HepG2 (cell line): ENCODE measurements around the gene INHBC. TPM values are rescaled to one million over a fixed set of nuclear protein-coding genes. Genes with fewer than 3 reads are reported as not detected.

Experiments
- BATF2 ChIP-seq: sonication (generic); formaldehyde crosslinking; IDR thresholded peaks from 2 replicates; pipeline ENCODE4 v1.8.0; 2022; ENCODE audit warnings: mild to moderate bottlenecking, missing genetic modification reagents, moderate library complexity
- FOXJ3 ChIP-seq: sonication (generic); formaldehyde crosslinking; IDR thresholded peaks from 2 replicates; pipeline ENCODE4 v1.4.0; 2020; ENCODE audit warnings: missing genetic modification reagents, mild to moderate bottlenecking, borderline replicate concordance
- PLRG1 ChIP-seq: fragments of 450-650 bp; conservative IDR thresholded peaks from 2 replicates; pipeline ENCODE4 v1.6.1; 2016
- PPARG ChIP-seq: conservative IDR thresholded peaks from 2 replicates; pipeline ENCODE4 v1.6.1; 2016; ENCODE audit warnings: missing biosample characterization, missing genetic modification reagents
- RFX5 ChIP-seq: IDR thresholded peaks from 2 replicates; pipeline ENCODE4 v1.6.1; 2011; ENCODE audit warnings: low read depth, low read length, improper control_type of control experiment
- SNAPC5 ChIP-seq: sonication (generic); formaldehyde crosslinking; IDR thresholded peaks from 2 replicates; pipeline ENCODE4 v1.8.1; 2023; ENCODE audit warnings: mild to moderate bottlenecking, missing genetic modification reagents, borderline replicate concordance
- TEF ChIP-seq: sonication (generic); formaldehyde crosslinking; IDR thresholded peaks from 2 replicates; pipeline ENCODE4 v1.5.0; 2020; ENCODE audit warnings: missing genetic modification reagents
- TFDP2 ChIP-seq: sonication (generic); formaldehyde crosslinking; IDR thresholded peaks from 2 replicates; pipeline ENCODE4 v1.4.0; 2020; ENCODE audit warnings: missing genetic modification reagents
- TRIM24 ChIP-seq: sonication (generic); formaldehyde crosslinking; IDR thresholded peaks from 2 replicates; pipeline ENCODE4 v1.8.0; 2022; ENCODE audit warnings: mild to moderate bottlenecking, missing genetic modification reagents
- ZNF10 ChIP-seq: sonication (generic); formaldehyde crosslinking; IDR thresholded peaks from 2 replicates; pipeline ENCODE4 v1.4.0; 2020; ENCODE audit warnings: mild to moderate bottlenecking, low read depth, missing genetic modification reagents, borderline replicate concordance
- ZNF331 ChIP-seq: sonication (generic); formaldehyde crosslinking; IDR thresholded peaks from 2 replicates; pipeline ENCODE4 v1.4.0; 2020; ENCODE audit warnings: missing genetic modification reagents
- ZNF362 ChIP-seq: sonication (generic); formaldehyde crosslinking; IDR thresholded peaks from 2 replicates; pipeline ENCODE4 v1.4.0; 2020; ENCODE audit warnings: missing genetic modification reagents, mild to moderate bottlenecking, borderline replicate concordance
- ZNF83 ChIP-seq: sonication (generic); formaldehyde crosslinking; IDR thresholded peaks from 2 replicates; pipeline ENCODE4 v1.4.0; 2020; ENCODE audit warnings: missing genetic modification reagents, mild to moderate bottlenecking, borderline replicate concordance
- polyA plus RNA-seq, 8 experiments: library from polyadenylated mRNA; depleted of rRNA in 3 of 8; stranded (reverse) in 7 of 8; unstranded in 1 of 8; fragments of >200 nt; fragmentation: Illumina TruSeq in 4 of 8; extraction: Trizol in 4 of 8; gene quantifications; 2 replicates each; pipeline versions ENCODE4 v1.2.1 to v1.2.3, GENCODE V29; 2011 to 2016; ENCODE audit warnings: low read depth in 4 of 8, missing spikeins in 1 of 8, mixed read lengths in 1 of 8; ENCODE audit not compliant: insufficient read depth in 1 of 8
- total RNA-seq, 5 experiments: library from RNA; depleted of rRNA; stranded (reverse); fragments of >200 nt; fragmentation: Illumina TruSeq; extraction: Trizol; gene quantifications; 2 replicates each; pipeline ENCODE4 v1.2.3, GENCODE V29; 2016; ENCODE audit warnings: low read depth in 1 of 5
- TF ChIP-seq, protein P1 (sequence below), 2 experiments: IDR thresholded peaks; 2 replicates each; pipeline ENCODE4 v1.6.1; 2011 to 2012; ENCODE audit warnings: low read length in 2 of 2, borderline replicate concordance in 1 of 2, low read depth in 1 of 2, mild to moderate bottlenecking in 1 of 2, moderate library complexity in 1 of 2
- TF ChIP-seq, protein P2 (sequence below): sonication (generic); formaldehyde crosslinking; conservative IDR thresholded peaks from 2 replicates; pipeline ENCODE4 v1.8.1; 2023; ENCODE audit warnings: missing genetic modification reagents
- TF ChIP-seq, protein P3 (sequence below): sonication (generic); formaldehyde crosslinking; IDR thresholded peaks from 2 replicates; pipeline ENCODE4 v1.5.1; 2020; ENCODE audit warnings: mild to moderate bottlenecking, missing genetic modification reagents, borderline replicate concordance

The INHBC gene
- total and polyA plus RNA-seq, 2 of the 13 experiments (the other 11 are each of a cell fraction or from before 2014, with no cell fraction given) = 1.8 to 13.8 TPM

DNA sequence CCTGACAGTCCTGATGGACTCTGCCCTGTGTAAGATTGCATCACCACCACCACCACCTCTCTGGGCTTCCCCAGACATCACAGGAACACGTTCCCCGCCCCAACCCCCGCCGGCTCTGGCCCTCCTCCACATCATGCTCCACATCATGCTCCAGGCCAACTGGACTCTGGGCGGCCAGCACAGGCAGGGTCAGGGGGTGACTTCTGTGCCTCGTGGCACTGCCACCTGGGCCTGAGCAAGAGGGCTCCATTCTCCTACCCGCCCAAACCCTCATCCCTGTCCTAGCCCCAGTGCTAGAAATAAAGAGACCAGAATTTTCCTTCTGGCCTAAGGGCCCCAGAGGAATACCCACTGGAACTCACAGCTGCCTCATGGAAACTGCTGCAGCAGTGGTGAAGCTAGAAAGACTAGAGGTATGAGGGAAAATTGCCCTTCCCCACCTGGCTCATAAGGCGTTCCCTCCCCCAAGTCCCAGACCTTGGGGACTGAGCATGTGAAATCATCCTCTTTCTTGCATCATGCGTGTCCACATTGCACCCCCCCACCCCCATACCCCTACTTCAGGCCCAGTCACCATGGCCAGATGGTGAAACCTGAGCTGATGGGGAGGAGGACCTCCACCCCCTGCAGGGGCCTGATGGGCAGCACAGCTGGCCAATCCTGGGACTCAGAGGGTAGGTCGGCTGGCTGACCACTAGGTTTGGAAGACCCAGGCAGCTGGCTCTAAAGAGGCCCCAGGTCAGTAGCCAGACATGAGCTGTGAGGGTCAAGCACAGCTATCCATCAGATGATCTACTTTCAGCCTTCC is 20.2 kb downstream of the INHBC start, which contains the start of gene INHBE (continued):
- TF ChIP-seq ZNF362 (CRISPR knock-in tag) = no peak
- TF ChIP-seq, protein P1, sequence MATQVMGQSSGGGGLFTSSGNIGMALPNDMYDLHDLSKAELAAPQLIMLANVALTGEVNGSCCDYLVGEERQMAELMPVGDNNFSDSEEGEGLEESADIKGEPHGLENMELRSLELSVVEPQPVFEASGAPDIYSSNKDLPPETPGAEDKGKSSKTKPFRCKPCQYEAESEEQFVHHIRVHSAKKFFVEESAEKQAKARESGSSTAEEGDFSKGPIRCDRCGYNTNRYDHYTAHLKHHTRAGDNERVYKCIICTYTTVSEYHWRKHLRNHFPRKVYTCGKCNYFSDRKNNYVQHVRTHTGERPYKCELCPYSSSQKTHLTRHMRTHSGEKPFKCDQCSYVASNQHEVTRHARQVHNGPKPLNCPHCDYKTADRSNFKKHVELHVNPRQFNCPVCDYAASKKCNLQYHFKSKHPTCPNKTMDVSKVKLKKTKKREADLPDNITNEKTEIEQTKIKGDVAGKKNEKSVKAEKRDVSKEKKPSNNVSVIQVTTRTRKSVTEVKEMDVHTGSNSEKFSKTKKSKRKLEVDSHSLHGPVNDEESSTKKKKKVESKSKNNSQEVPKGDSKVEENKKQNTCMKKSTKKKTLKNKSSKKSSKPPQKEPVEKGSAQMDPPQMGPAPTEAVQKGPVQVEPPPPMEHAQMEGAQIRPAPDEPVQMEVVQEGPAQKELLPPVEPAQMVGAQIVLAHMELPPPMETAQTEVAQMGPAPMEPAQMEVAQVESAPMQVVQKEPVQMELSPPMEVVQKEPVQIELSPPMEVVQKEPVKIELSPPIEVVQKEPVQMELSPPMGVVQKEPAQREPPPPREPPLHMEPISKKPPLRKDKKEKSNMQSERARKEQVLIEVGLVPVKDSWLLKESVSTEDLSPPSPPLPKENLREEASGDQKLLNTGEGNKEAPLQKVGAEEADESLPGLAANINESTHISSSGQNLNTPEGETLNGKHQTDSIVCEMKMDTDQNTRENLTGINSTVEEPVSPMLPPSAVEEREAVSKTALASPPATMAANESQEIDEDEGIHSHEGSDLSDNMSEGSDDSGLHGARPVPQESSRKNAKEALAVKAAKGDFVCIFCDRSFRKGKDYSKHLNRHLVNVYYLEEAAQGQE (IDR thresholded peaks at IDR 0.05; ENCODE audit: borderline replicate concordance in 1 of 2, low read depth in 1 of 2, low read length in 2 of 2) = peak in 1 of 2 experiments; percentile 20; a peak in 1 of 4 replicates
- TF ChIP-seq, protein P2, sequence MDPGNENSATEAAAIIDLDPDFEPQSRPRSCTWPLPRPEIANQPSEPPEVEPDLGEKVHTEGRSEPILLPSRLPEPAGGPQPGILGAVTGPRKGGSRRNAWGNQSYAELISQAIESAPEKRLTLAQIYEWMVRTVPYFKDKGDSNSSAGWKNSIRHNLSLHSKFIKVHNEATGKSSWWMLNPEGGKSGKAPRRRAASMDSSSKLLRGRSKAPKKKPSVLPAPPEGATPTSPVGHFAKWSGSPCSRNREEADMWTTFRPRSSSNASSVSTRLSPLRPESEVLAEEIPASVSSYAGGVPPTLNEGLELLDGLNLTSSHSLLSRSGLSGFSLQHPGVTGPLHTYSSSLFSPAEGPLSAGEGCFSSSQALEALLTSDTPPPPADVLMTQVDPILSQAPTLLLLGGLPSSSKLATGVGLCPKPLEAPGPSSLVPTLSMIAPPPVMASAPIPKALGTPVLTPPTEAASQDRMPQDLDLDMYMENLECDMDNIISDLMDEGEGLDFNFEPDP (CRISPR knock-in tag) = no peak
- TF ChIP-seq SNAPC5 (CRISPR knock-in tag) = no peak
- peak; percentile 53; the same call in 1 of the 2 replicates for TF ChIP-seq TRIM24 (CRISPR knock-in tag)
- TF ChIP-seq ZNF331 (CRISPR knock-in tag) = peak; percentile 73; the same call in 1 of the 2 replicates
- TF ChIP-seq PPARG (CRISPR knock-in tag) = peak; percentile 40; the same call in 1 of the 2 replicates
- no peak for TF ChIP-seq BATF2 (CRISPR knock-in tag)
- no peak for TF ChIP-seq ZNF83 (CRISPR knock-in tag)
- no peak for TF ChIP-seq PLRG1
- no peak for TF ChIP-seq FOXJ3 (CRISPR knock-in tag)
- TF ChIP-seq RFX5 = no peak
- TF ChIP-seq, protein P3, sequence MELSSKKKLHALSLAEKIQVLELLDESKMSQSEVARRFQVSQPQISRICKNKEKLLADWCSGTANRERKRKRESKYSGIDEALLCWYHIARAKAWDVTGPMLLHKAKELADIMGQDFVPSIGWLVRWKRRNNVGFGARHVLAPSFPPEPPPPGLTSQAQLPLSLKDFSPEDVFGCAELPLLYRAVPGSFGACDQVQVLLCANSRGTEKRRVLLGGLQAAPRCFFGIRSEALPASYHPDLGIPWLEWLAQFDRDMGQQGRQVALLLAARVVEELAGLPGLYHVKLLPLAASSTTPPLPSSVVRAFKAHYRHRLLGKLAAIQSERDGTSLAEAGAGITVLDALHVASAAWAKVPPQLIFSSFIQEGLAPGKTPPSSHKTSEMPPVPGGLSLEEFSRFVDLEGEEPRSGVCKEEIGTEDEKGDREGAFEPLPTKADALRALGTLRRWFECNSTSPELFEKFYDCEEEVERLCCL (CRISPR knock-in tag) = no peak
- no peak for TF ChIP-seq ZNF10 (CRISPR knock-in tag)
- peak; percentile 65 for TF ChIP-seq TFDP2 (CRISPR knock-in tag)
- TF ChIP-seq TEF (CRISPR knock-in tag) = no peak
